ENCODE data around the gene COL4A2. TPM values are rescaled to one million over a fixed set of nuclear protein-coding genes. Genes with fewer than 3 reads are reported as not detected.

COL4A2 gene
- total RNA-seq, 1 donor from 2014 or later, result not detected

- H3K36me3 Mint-ChIP-seq (ENCODE audit: low read depth), result peaks cover 4% of the 10 kb centered on the region
- ATAC-seq (ENCODE audit: low read depth) (peak; percentile 74), DNase-seq (peak; percentile 57)
- intact Hi-C loops (cut with micrococcal nuclease), result loop anchor here (1.0 to 5.0 kb wide), 5 partner anchors 91 to 784 kb away; partner anchors contain the start of gene ANKRD10
- ChIA-PET CTCF (interaction anchor here (1.6 kb wide), 1 partner anchor 106 kb away, joined by 6 read pairs; no protein-coding TSS in a partner anchor), POLR2A (interaction anchor here (0.7 to 2.2 kb wide), 9 partner anchors 35 to 421 kb away, joined by 3 to 13 read pairs (median 5); partner anchors contain the start of genes ING1 and NAXD)
- TF ChIP-seq, protein P1, sequence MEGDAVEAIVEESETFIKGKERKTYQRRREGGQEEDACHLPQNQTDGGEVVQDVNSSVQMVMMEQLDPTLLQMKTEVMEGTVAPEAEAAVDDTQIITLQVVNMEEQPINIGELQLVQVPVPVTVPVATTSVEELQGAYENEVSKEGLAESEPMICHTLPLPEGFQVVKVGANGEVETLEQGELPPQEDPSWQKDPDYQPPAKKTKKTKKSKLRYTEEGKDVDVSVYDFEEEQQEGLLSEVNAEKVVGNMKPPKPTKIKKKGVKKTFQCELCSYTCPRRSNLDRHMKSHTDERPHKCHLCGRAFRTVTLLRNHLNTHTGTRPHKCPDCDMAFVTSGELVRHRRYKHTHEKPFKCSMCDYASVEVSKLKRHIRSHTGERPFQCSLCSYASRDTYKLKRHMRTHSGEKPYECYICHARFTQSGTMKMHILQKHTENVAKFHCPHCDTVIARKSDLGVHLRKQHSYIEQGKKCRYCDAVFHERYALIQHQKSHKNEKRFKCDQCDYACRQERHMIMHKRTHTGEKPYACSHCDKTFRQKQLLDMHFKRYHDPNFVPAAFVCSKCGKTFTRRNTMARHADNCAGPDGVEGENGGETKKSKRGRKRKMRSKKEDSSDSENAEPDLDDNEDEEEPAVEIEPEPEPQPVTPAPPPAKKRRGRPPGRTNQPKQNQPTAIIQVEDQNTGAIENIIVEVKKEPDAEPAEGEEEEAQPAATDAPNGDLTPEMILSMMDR (IDR thresholded peaks at IDR 0.05), result no peak
- peak within 1 kb of the TSS; percentile 84 for H3K27ac Mint-ChIP-seq
- H3K4me3 Mint-ChIP-seq, result peak within 1 kb of the TSS; percentile 96
- H3K4me1 Mint-ChIP-seq, result peaks cover 28% of the 10 kb centered on the region
- H3K9me3 Mint-ChIP-seq, result no peaks in the 10 kb centered on the region
- H3K27me3 Mint-ChIP-seq, result peaks cover 5% of the 10 kb centered on the region
Observed at GRCh38 chr13:110561344-110562035, 254.4 kb downstream of the COL4A2 start, which contains the start of gene RAB20. RAB20 (minus strand) TSS chr13:110561722; CDS start chr13:110561519, 203 bp downstream.

DNA sequence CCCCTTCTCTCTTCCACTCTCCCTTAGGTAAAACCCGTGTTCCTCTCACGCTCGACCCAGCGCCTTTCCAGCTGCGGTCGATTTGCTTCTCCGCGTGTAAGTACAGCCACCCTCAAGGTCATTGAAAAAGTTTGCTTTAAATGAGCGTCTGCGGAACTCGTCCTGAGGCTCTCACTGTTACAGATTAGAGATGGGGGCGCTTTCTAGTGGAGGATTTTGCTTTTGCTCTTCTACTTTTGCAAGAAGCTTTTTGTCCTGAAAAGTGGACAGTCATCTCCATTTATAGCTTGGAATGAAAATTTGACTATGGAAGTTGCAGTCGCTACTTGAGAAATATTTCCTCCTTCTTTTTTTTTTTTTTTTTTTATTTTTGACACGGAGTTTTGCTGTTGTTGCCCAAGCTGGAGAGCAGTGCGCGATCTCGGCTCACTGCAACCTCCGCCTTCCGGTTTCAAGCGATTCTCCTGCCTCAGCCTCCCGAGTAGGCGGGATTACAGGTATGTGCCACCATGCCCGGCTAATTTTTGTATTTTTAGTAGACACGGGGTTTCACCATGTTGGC is 255.0 kb downstream of the COL4A2 start:
- H3K4me3 Mint-ChIP-seq, result peak overlapping the region; percentile 96
- H3K27ac Mint-ChIP-seq, result peak overlapping the region; percentile 84
- H3K27me3 Mint-ChIP-seq, result peaks cover 5% of the 10 kb centered on the region
- ChIA-PET POLR2A (interaction anchor here (0.7 to 2.2 kb wide), 9 partner anchors 36 to 422 kb away, joined by 3 to 13 read pairs (median 5); partner anchors contain the start of genes ING1 and NAXD), CTCF (interaction anchor here (1.6 kb wide), 1 partner anchor 106 kb away, joined by 6 read pairs; no protein-coding TSS in a partner anchor)
- TF ChIP-seq, protein P1 (IDR thresholded peaks at IDR 0.05), result no peak
- DNase-seq (no peak), ATAC-seq (ENCODE audit: low read depth) (no peak)
- intact Hi-C loops (cut with micrococcal nuclease), result loop anchor here (1.0 to 5.0 kb wide), 4 partner anchors 106 to 785 kb away; partner anchors contain the start of gene ANKRD10
- H3K9me3 Mint-ChIP-seq, result no peaks in the 10 kb centered on the region
- H3K4me1 Mint-ChIP-seq, result peaks cover 22% of the 10 kb centered on the region
- peaks cover 4% of the 10 kb centered on the region for H3K36me3 Mint-ChIP-seq (ENCODE audit: low read depth)

Other genes starting within 250 kb of the COL4A2 start
- gene COL4A1, start 127 bp upstream of the COL4A2 start, total RNA-seq, result not detected in 2 replicates